Measurements from ENCODE around the gene SIRT4.

DNA sequence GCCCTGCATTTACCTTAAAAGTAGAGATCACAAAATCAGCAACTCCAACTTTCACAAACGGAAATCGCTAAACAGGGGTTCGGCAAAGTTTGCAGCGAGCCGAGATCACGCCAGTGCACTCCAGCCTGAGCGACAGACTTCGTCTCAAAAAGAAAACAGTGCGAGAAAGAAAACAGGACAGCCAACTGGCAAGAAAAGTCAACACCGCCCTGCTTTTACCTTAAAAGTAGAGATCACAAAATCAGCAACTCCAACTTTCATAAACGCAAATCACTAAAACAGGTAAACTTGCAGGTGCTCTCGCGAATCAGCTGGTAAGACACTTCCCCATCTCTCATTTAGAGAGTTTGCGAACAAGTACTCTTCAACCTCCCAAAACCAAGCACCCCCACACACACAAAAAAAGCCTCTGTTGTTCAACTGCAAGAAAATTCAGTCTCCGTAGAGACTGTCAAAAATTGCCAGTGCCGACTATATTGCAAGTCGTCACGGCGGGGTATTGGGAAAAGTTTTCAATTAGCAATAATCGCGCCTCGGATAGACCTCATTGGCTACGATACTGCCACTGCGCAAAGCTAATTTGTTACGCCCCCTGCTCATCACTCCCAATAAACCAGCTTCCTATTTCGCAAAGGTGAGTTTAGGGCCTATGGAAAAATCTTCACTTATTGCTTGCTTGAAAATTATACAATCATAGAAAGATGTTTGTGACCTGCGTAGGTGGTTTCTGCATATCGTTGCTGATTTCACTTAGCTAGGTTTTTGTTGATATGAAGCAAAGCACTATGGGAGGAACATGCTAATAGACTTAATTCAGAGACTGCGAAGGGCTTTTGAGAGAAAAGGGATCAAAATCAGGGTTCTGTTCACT lies 9.2 kb upstream of the SIRT4 start, which contains the start of gene RNU4-1:
- TF ChIP-seq NRF1 (conservative IDR thresholded peaks at IDR 0.05; ENCODE audit: low read depth, low read length) (no peak), HDAC2 (IDR thresholded peaks at IDR 0.05) (no peak), CTCF (IDR thresholded peaks at IDR 0.05 in 2 of 3, conservative IDR thresholded peaks at IDR 0.05 in 1 of 3; ENCODE audit: control insufficient read depth in 2 of 3, extremely low read depth in 1 of 3, insufficient read depth in 1 of 3, low read depth in 3 of 3, low read length in 3 of 3) (no peak), ZNF274 (IDR thresholded peaks at IDR 0.05; ENCODE audit: insufficient read depth, insufficient read length) (no peak), NBN (IDR thresholded peaks at IDR 0.05) (peak; percentile 95), SIX5 (IDR thresholded peaks at IDR 0.05; ENCODE audit: low read depth, low read length, severe bottlenecking) (peak; percentile 46), POLR2AphosphoS5 (IDR thresholded peaks at IDR 0.05; ENCODE audit: low read length) (peak; percentile 100), ZNF207 (IDR thresholded peaks at IDR 0.05; ENCODE audit: borderline replicate concordance) (peak; percentile 56), RCOR1 (conservative IDR thresholded peaks at IDR 0.05; ENCODE audit: low read depth, low read length) (no peak)

Measured in GM12878 (cell line).